OCI-LY7 (cell line): ENCODE results near the gene PARVB. TPM values are rescaled to one million over a fixed set of nuclear protein-coding genes. Genes with fewer than 3 reads are reported as not detected.

Source experiments
- BruUV-seq: library from RNA; stranded (reverse); fragments of 400-500 nt; replicated peaks from 2 replicates; lab custom pipeline; 2021; lab: Mats Ljungman, UMichigan
- CTCF ChIA-PET: fragments of 300-600 bp; sonication (Branson Sonifier 250); formaldehyde crosslinking; loops from one replicate; lab custom pipeline; 2022; ENCODE audit warnings: antibody characterized with exemption; ENCODE audit not compliant: unreplicated experiment; lab: Charles Lee
- POLR2A ChIA-PET: fragments of 300-600 bp; sonication (Branson Sonifier 250); formaldehyde crosslinking; loops from one replicate; lab custom pipeline; 2022; ENCODE audit warnings: antibody characterized with exemption; lab: Charles Lee
- DNase-seq: peaks from one replicate; pipeline ENCODE4 v3.0.0-alpha.2; 2015; ENCODE audit warnings: low spot score
- H2AFZ ChIP-seq: fragments of 200-600 bp; sonication (generic), shearing (Covaris generic); 2 replicates; pipeline ENCODE4 v1.6.1; 2014; ENCODE audit warnings: mild to moderate bottlenecking, antibody characterized with exemption, low read length, moderate library complexity
- H3K27ac ChIP-seq: fragments of 200-600 bp; sonication (generic); 2 replicates; pipeline ENCODE4 v1.5.1; 2014; ENCODE audit warnings: mixed run types, low read depth, mild to moderate bottlenecking, moderate library complexity, low read length, inconsistent platforms; ENCODE audit not compliant: poor library complexity, severe bottlenecking
- H3K36me3 ChIP-seq: fragments of 200-600 bp; sonication (generic); 2 replicates; pipeline ENCODE4 v1.6.1; 2014; ENCODE audit warnings: mild to moderate bottlenecking, antibody characterized with exemption, low read length, moderate library complexity, mixed read lengths; ENCODE audit not compliant: insufficient read depth
- H3K4me1 ChIP-seq: fragments of 200-600 bp; sonication (generic); 2 replicates; pipeline ENCODE4 v1.5.1; 2014; ENCODE audit warnings: mild to moderate bottlenecking, low read length; ENCODE audit not compliant: insufficient read depth, poor library complexity, severe bottlenecking
- H3K4me2 ChIP-seq: fragments of 200-600 bp; sonication (generic); 2 replicates; pipeline ENCODE4 v1.6.1; 2014; ENCODE audit warnings: mild to moderate bottlenecking, low read length
- H3K4me3 ChIP-seq: fragments of 200-600 bp; sonication (generic); 2 replicates; pipeline ENCODE4 v1.5.1; 2014; ENCODE audit warnings: mild to moderate bottlenecking, low read depth, low read length; ENCODE audit not compliant: poor library complexity, severe bottlenecking
- H3K79me2 ChIP-seq: fragments of 200-600 bp; sonication (generic); 2 replicates; pipeline ENCODE4 v1.6.1; 2016; ENCODE audit warnings: low read depth, mild to moderate bottlenecking, low read length, moderate library complexity, mixed read lengths; ENCODE audit not compliant: insufficient read depth
- H3K9me2 ChIP-seq: fragments of 200-600 bp; sonication (generic); 2 replicates; pipeline ENCODE4 v1.6.1; 2016; ENCODE audit warnings: mild to moderate bottlenecking, low read length, mixed read lengths; ENCODE audit not compliant: insufficient read depth
- H3K9me3 ChIP-seq: fragments of 200-600 bp; sonication (generic); 2 replicates; pipeline ENCODE4 v1.6.1; 2014; ENCODE audit warnings: mild to moderate bottlenecking, mixed run types, low read length, mixed read lengths
- H4K20me1 ChIP-seq: fragments of 200-600 bp; sonication (generic); 2 replicates; pipeline ENCODE4 v1.6.1; 2014; ENCODE audit warnings: mild to moderate bottlenecking, antibody characterized with exemption, low read length, moderate library complexity, mixed read lengths; ENCODE audit not compliant: insufficient read depth
- EZH2phosphoT487 ChIP-seq: fragments of 200-600 bp; sonication (generic); IDR thresholded peaks from 2 replicates; pipeline ENCODE4 v1.6.1; 2018; ENCODE audit warnings: low read depth, borderline replicate concordance, mild to moderate bottlenecking, mixed run types, antibody characterized with exemption, low read length, moderate library complexity, mixed read lengths
- intact Hi-C: fragments of 100-400 bp; cut with micrococcal nuclease; formaldehyde crosslinking; loops from one replicate; pipeline ENCODE4 v1.10.0; 2022; ENCODE audit not compliant: unreplicated experiment
- total RNA-seq, 2 experiments: library from RNA; depleted of rRNA in 1 of 2; stranded (reverse); fragments of >200 nt in 1 of 2; shearing (Covaris generic) in 1 of 2; gene quantifications; 2 replicates each; pipeline ENCODE4 v1.2.3, GENCODE V29; 2014 to 2022
- TF ChIP-seq, protein P1 (sequence below): fragments of 200-600 bp; sonication (generic); conservative IDR thresholded peaks from 2 replicates; pipeline ENCODE4 v1.5.1; 2014; ENCODE audit warnings: mild to moderate bottlenecking, antibody characterized with exemption, low read length, moderate library complexity, mixed read lengths

PARVB gene
- total RNA-seq, 2 experiments from 2014 or later: 0.34 TPM; not detected in 1

- intact Hi-C loops: no loop called here
- no TSS peak for BruUV-seq
- Histone ChIP-seq H4K20me1 (no peaks in the 10 kb centered on the region), H3K4me1 (no peaks in the 10 kb centered on the region), H3K36me3 (no peaks in the 10 kb centered on the region), H3K9me3 (0 out of 2 replicates have a peak, but pooled peaks cover 8% of the 10 kb centered on the region), H2AFZ (no peak overlapping the region), H3K4me3 (no peak overlapping the region), H3K27ac (no peak overlapping the region), H3K4me2 (no peak overlapping the region), H3K79me2 (no peaks in the 10 kb centered on the region), H3K9me2 (no peaks in the 10 kb centered on the region)
- CTCF ChIA-PET: no interaction called here
- POLR2A ChIA-PET: interaction anchor here (0.6 kb wide), 1 partner anchor 241 kb away, joined by 4 read pairs; no protein-coding TSS in a partner anchor
- no peak for DNase-seq
- no peak for TF ChIP-seq EZH2phosphoT487
- TF ChIP-seq, protein P1, sequence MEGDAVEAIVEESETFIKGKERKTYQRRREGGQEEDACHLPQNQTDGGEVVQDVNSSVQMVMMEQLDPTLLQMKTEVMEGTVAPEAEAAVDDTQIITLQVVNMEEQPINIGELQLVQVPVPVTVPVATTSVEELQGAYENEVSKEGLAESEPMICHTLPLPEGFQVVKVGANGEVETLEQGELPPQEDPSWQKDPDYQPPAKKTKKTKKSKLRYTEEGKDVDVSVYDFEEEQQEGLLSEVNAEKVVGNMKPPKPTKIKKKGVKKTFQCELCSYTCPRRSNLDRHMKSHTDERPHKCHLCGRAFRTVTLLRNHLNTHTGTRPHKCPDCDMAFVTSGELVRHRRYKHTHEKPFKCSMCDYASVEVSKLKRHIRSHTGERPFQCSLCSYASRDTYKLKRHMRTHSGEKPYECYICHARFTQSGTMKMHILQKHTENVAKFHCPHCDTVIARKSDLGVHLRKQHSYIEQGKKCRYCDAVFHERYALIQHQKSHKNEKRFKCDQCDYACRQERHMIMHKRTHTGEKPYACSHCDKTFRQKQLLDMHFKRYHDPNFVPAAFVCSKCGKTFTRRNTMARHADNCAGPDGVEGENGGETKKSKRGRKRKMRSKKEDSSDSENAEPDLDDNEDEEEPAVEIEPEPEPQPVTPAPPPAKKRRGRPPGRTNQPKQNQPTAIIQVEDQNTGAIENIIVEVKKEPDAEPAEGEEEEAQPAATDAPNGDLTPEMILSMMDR: no peak
These were observed 105.5 kb downstream of the PARVB start for GRCh38 chr22:44129619-44129976.

GRCh38 chr22:44130076-44130711, 106.1 kb downstream of the PARVB start:
- H3K4me1 ChIP-seq: no peaks in the 10 kb centered on the region
- H3K4me2 ChIP-seq: no peak overlapping the region
- intact Hi-C loops: no loop called here
- ChIA-PET CTCF (no interaction called here), POLR2A (interaction anchor here (0.6 kb wide), 1 partner anchor 241 kb away, joined by 4 read pairs; no protein-coding TSS in a partner anchor)
- H3K79me2 ChIP-seq: no peaks in the 10 kb centered on the region
- no peak overlapping the region for H2AFZ ChIP-seq
- TF ChIP-seq, protein P1: no peak
- TF ChIP-seq EZH2phosphoT487: no peak
- no peak for DNase-seq
- no peak overlapping the region for H3K4me3 ChIP-seq
- no peaks in the 10 kb centered on the region for H4K20me1 ChIP-seq
- H3K9me3 ChIP-seq: 0 out of 2 replicates have a peak, but pooled peaks cover 8% of the 10 kb centered on the region
- no peaks in the 10 kb centered on the region for H3K9me2 ChIP-seq
- H3K36me3 ChIP-seq: no peaks in the 10 kb centered on the region
- BruUV-seq: no TSS peak
- no peak overlapping the region for H3K27ac ChIP-seq

- ChIA-PET CTCF (interaction anchor here (0.6 kb wide), 1 partner anchor 631 kb away, joined by 3 read pairs; no protein-coding TSS in a partner anchor), POLR2A (no interaction called here)
- H3K36me3 ChIP-seq: no peaks in the 10 kb centered on the region
- 0 out of 2 replicates have a peak, but pooled peaks cover 8% of the 10 kb centered on the region for H3K9me3 ChIP-seq
- BruUV-seq: no TSS peak
- no peak overlapping the region for H3K27ac ChIP-seq
- no peak for TF ChIP-seq EZH2phosphoT487
- TF ChIP-seq, protein P1: no peak
- no peaks in the 10 kb centered on the region for H3K79me2 ChIP-seq
- no peaks in the 10 kb centered on the region for H3K4me1 ChIP-seq
- no peak overlapping the region for H2AFZ ChIP-seq
- no peaks in the 10 kb centered on the region for H4K20me1 ChIP-seq
- no peak for DNase-seq
- intact Hi-C loops: no loop called here
- no peaks in the 10 kb centered on the region for H3K9me2 ChIP-seq
- H3K4me3 ChIP-seq: no peak overlapping the region
- no peak overlapping the region for H3K4me2 ChIP-seq
These were observed 107.3 kb downstream of the PARVB start for GRCh38 chr22:44131412-44131811.
